HepG2 (cell line): ENCODE results near the gene LRRN4CL. TPM values are rescaled to one million over a fixed set of nuclear protein-coding genes. Genes with fewer than 3 reads are reported as not detected.

Source experiments
- CREBL2 ChIP-seq: sonication (generic); formaldehyde crosslinking; IDR thresholded peaks from 2 replicates; pipeline ENCODE4 v1.8.1; 2023; ENCODE audit warnings: missing genetic modification reagents, mild to moderate bottlenecking, borderline replicate concordance
- FOXK1 ChIP-seq: sonication (generic); formaldehyde crosslinking; IDR thresholded peaks from 2 replicates; pipeline ENCODE4 v1.4.0; 2020; ENCODE audit warnings: low read depth, missing genetic modification reagents, borderline replicate concordance
- GMEB1 ChIP-seq: sonication (generic); formaldehyde crosslinking; IDR thresholded peaks from 2 replicates; pipeline ENCODE4 v1.5.1; 2020; ENCODE audit warnings: missing genetic modification reagents, mild to moderate bottlenecking, borderline replicate concordance
- KLF6 ChIP-seq: IDR thresholded peaks from 2 replicates; pipeline ENCODE4 v1.8.0; 2016; ENCODE audit warnings: missing biosample characterization, missing genetic modification reagents
- PHF8 ChIP-seq: sonication (generic); formaldehyde crosslinking; IDR thresholded peaks from 2 replicates; pipeline ENCODE4 v1.5.0; 2020; ENCODE audit warnings: missing genetic modification reagents
- RNF2 ChIP-seq: fragments of 450-650 bp; conservative IDR thresholded peaks from 2 replicates; pipeline ENCODE4 v1.6.1; 2016; ENCODE audit warnings: low read depth
- SKI ChIP-seq: fragments of 450-650 bp; IDR thresholded peaks from one replicate; pipeline ENCODE4 v1.6.1; 2018; ENCODE audit warnings: mild to moderate bottlenecking; ENCODE audit not compliant: partially characterized antibody
- YEATS2 ChIP-seq: sonication (generic); formaldehyde crosslinking; IDR thresholded peaks from 2 replicates; pipeline ENCODE4 v1.4.0; 2020; ENCODE audit warnings: missing genetic modification reagents, borderline replicate concordance
- ZNF589 ChIP-seq: sonication (generic); formaldehyde crosslinking; conservative IDR thresholded peaks from 2 replicates; pipeline ENCODE4 v1.8.0; 2022; ENCODE audit warnings: mild to moderate bottlenecking, moderate library complexity, missing genetic modification reagents
- ZNF614 ChIP-seq: IDR thresholded peaks from 2 replicates; pipeline ENCODE4 v1.6.1; 2018; ENCODE audit warnings: missing biosample characterization, missing genetic modification reagents, inconsistent platforms, borderline replicate concordance
- ZSCAN25 ChIP-seq: sonication (generic); formaldehyde crosslinking; IDR thresholded peaks from 2 replicates; pipeline ENCODE4 v1.8.0; 2022; ENCODE audit warnings: mild to moderate bottlenecking, missing genetic modification reagents
- polyA plus RNA-seq, 8 experiments: library from polyadenylated mRNA; depleted of rRNA in 3 of 8; stranded (reverse) in 7 of 8; unstranded in 1 of 8; fragments of >200 nt; fragmentation: Illumina TruSeq in 4 of 8; extraction: Trizol in 4 of 8; gene quantifications; 2 replicates each; pipeline versions ENCODE4 v1.2.1 to v1.2.3, GENCODE V29; 2011 to 2016; ENCODE audit warnings: low read depth in 4 of 8, missing spikeins in 1 of 8, mixed read lengths in 1 of 8; ENCODE audit not compliant: insufficient read depth in 1 of 8
- total RNA-seq, 5 experiments: library from RNA; depleted of rRNA; stranded (reverse); fragments of >200 nt; fragmentation: Illumina TruSeq; extraction: Trizol; gene quantifications; 2 replicates each; pipeline ENCODE4 v1.2.3, GENCODE V29; 2016; ENCODE audit warnings: low read depth in 1 of 5
- TF ChIP-seq, protein P1 (sequence below): sonication (generic); formaldehyde crosslinking; IDR thresholded peaks from 2 replicates; pipeline ENCODE4 v1.4.0; 2020; ENCODE audit warnings: missing genetic modification reagents, borderline replicate concordance
- TF ChIP-seq, protein P2 (sequence below): sonication (generic); formaldehyde crosslinking; IDR thresholded peaks from 2 replicates; pipeline ENCODE4 v1.5.0; 2020; ENCODE audit warnings: mild to moderate bottlenecking, missing genetic modification reagents
- TF ChIP-seq, protein P3 (sequence below): sonication (generic); formaldehyde crosslinking; IDR thresholded peaks from 2 replicates; pipeline ENCODE4 v1.4.0; 2020; ENCODE audit warnings: missing genetic modification reagents, mild to moderate bottlenecking, borderline replicate concordance

LRRN4CL gene
- total and polyA plus RNA-seq, 2 of the 13 experiments (the other 11 are each of a cell fraction or from before 2014, with no cell fraction given): 0.11 TPM; not detected in 1

- TF ChIP-seq ZNF589: peak; percentile 79; the same call in 1 of the 2 replicates
- peak; percentile 84; the same call in 1 of the 2 replicates for TF ChIP-seq KLF6 (CRISPR knock-in tag)
- peak; percentile 99 for TF ChIP-seq RNF2
- peak; percentile 47; the same call in 1 of the 2 replicates for TF ChIP-seq ZNF614 (CRISPR knock-in tag)
- TF ChIP-seq FOXK1: peak; percentile 66; the same call in 1 of the 2 replicates
- TF ChIP-seq ZSCAN25 (CRISPR knock-in tag): peak; percentile 92
- TF ChIP-seq GMEB1 (CRISPR knock-in tag): peak; percentile 83
- TF ChIP-seq, protein P1, sequence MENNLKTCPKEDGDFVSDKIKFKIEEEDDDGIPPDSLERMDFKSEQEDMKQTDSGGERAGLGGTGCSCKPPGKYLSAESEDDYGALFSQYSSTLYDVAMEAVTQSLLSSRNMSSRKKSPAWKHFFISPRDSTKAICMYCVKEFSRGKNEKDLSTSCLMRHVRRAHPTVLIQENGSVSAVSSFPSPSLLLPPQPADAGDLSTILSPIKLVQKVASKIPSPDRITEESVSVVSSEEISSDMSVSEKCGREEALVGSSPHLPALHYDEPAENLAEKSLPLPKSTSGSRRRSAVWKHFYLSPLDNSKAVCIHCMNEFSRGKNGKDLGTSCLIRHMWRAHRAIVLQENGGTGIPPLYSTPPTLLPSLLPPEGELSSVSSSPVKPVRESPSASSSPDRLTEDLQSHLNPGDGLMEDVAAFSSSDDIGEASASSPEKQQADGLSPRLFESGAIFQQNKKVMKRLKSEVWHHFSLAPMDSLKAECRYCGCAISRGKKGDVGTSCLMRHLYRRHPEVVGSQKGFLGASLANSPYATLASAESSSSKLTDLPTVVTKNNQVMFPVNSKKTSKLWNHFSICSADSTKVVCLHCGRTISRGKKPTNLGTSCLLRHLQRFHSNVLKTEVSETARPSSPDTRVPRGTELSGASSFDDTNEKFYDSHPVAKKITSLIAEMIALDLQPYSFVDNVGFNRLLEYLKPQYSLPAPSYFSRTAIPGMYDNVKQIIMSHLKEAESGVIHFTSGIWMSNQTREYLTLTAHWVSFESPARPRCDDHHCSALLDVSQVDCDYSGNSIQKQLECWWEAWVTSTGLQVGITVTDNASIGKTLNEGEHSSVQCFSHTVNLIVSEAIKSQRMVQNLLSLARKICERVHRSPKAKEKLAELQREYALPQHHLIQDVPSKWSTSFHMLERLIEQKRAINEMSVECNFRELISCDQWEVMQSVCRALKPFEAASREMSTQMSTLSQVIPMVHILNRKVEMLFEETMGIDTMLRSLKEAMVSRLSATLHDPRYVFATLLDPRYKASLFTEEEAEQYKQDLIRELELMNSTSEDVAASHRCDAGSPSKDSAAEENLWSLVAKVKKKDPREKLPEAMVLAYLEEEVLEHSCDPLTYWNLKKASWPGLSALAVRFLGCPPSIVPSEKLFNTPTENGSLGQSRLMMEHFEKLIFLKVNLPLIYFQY: no peak
- peak; percentile 88 for TF ChIP-seq YEATS2
- TF ChIP-seq SKI: peak; percentile 73
- peak; percentile 83 for TF ChIP-seq PHF8 (CRISPR knock-in tag)
- TF ChIP-seq CREBL2 (CRISPR knock-in tag): no peak; the same call in 1 of the 2 replicates
- TF ChIP-seq, protein P2, sequence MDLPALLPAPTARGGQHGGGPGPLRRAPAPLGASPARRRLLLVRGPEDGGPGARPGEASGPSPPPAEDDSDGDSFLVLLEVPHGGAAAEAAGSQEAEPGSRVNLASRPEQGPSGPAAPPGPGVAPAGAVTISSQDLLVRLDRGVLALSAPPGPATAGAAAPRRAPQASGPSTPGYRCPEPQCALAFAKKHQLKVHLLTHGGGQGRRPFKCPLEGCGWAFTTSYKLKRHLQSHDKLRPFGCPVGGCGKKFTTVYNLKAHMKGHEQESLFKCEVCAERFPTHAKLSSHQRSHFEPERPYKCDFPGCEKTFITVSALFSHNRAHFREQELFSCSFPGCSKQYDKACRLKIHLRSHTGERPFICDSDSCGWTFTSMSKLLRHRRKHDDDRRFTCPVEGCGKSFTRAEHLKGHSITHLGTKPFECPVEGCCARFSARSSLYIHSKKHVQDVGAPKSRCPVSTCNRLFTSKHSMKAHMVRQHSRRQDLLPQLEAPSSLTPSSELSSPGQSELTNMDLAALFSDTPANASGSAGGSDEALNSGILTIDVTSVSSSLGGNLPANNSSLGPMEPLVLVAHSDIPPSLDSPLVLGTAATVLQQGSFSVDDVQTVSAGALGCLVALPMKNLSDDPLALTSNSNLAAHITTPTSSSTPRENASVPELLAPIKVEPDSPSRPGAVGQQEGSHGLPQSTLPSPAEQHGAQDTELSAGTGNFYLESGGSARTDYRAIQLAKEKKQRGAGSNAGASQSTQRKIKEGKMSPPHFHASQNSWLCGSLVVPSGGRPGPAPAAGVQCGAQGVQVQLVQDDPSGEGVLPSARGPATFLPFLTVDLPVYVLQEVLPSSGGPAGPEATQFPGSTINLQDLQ (CRISPR knock-in tag): peak; percentile 82; the same call in 1 of the 2 replicates
- TF ChIP-seq, protein P3, sequence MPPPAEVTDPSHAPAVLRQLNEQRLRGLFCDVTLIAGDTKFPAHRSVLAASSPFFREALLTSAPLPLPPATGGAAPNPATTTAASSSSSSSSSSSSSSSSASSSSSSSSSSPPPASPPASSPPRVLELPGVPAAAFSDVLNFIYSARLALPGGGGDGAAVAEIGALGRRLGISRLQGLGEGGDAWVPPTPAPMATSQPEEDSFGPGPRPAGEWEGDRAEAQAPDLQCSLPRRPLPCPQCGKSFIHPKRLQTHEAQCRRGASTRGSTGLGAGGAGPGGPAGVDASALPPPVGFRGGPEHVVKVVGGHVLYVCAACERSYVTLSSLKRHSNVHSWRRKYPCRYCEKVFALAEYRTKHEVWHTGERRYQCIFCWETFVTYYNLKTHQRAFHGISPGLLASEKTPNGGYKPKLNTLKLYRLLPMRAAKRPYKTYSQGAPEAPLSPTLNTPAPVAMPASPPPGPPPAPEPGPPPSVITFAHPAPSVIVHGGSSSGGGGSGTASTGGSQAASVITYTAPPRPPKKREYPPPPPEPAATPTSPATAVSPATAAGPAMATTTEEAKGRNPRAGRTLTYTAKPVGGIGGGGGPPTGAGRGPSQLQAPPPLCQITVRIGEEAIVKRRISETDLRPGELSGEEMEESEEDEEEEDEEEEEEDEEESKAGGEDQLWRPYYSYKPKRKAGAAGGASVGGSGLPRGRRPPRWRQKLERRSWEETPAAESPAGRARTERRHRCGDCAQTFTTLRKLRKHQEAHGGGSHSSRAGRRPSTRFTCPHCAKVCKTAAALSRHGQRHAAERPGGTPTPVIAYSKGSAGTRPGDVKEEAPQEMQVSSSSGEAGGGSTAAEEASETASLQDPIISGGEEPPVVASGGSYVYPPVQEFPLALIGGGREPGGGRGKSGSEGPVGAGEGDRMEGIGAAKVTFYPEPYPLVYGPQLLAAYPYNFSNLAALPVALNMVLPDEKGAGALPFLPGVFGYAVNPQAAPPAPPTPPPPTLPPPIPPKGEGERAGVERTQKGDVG (CRISPR knock-in tag): peak; percentile 57; the same call in 1 of the 2 replicates
Observed at GRCh38 chr11:62727165-62727871, 38.0 kb upstream of the LRRN4CL start, which contains the start of gene HNRNPUL2 (continued).
